ENCODE measurements around the gene LRP8. TPM values are rescaled to one million over a fixed set of nuclear protein-coding genes. Genes with fewer than 3 reads are reported as not detected.

Gene LRP8
- total and polyA plus RNA-seq, 4 donors, result 0.15 to 0.75 (median 0.29) TPM

DNA sequence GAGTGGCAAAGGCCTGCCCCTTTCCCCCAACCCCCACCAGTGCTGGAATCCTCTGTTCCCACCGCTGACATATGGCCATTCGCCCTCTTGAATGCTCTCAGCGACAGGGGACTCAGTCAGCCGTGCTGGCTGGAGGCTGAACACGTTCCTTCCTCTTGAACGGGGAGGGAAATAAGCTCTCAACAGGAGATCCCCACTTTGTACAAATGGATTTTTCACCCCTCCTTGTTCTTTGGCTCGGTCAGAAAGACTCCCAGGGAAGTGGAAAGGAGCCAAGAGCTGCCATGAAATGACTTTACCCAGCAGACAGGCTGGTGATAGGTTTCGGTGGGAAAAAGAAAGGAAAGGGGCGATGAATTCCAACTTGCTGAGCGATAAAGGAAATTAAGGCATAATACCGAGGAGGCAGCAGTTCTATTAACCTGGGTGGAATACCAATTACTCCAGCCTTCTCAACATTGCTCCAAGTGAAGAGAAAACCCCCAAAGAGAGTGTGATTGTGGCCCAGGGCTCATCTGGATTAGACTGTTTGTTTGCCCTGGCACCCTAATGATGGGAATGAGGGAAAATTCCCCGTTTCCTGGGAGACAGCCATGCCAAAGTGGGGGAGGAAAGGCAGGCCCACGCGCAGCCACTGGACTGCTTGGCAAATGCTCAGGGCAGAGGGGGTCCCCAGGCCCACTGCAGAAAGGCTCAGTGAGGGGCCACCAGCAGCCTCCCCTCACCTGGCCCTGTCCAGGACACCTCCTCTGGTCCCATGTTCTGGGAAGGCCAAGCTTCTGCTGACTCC is 23.9 kb downstream of the LRP8 start:
- Histone ChIP-seq H3K36me3 (ENCODE audit: control insufficient read depth in 4 of 4, insufficient read depth in 3 of 4, low read depth in 1 of 4, low read length in 3 of 4) (no peaks in the 10 kb centered on the region), H3K4me1 (ENCODE audit: control insufficient read depth in 4 of 4, insufficient read depth in 4 of 4, low read length in 3 of 4) (no peaks in the 10 kb centered on the region), H3K27ac (ENCODE audit: low read depth in 1 of 2, low read length in 2 of 2) (no peak overlapping the region), H3K4me3 (ENCODE audit: low read depth in 1 of 3, low read length in 3 of 3) (no peak overlapping the region), H3K9me3 (ENCODE audit: control insufficient read depth in 4 of 4, low read length in 3 of 4) (no peaks in the 10 kb centered on the region), H3K27me3 (ENCODE audit: control insufficient read depth in 4 of 4, insufficient read depth in 4 of 4, low read length in 3 of 4) (no peaks in the 10 kb centered on the region), H3K9ac (ENCODE audit: low read depth in 1 of 2, low read length in 2 of 2) (no peak overlapping the region)
- TF ChIP-seq NR2F2 (IDR thresholded peaks at IDR 0.05), result no peak
- no peak for TF ChIP-seq RXRA (IDR thresholded peaks at IDR 0.05)
- TF ChIP-seq JUND (IDR thresholded peaks at IDR 0.05), result no peak
- TF ChIP-seq TAF1 (conservative IDR thresholded peaks at IDR 0.05), result no peak
- TF ChIP-seq, protein P1, sequence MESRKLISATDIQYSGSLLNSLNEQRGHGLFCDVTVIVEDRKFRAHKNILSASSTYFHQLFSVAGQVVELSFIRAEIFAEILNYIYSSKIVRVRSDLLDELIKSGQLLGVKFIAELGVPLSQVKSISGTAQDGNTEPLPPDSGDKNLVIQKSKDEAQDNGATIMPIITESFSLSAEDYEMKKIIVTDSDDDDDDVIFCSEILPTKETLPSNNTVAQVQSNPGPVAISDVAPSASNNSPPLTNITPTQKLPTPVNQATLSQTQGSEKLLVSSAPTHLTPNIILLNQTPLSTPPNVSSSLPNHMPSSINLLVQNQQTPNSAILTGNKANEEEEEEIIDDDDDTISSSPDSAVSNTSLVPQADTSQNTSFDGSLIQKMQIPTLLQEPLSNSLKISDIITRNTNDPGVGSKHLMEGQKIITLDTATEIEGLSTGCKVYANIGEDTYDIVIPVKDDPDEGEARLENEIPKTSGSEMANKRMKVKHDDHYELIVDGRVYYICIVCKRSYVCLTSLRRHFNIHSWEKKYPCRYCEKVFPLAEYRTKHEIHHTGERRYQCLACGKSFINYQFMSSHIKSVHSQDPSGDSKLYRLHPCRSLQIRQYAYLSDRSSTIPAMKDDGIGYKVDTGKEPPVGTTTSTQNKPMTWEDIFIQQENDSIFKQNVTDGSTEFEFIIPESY (IDR thresholded peaks at IDR 0.05), result no peak
- no peak for TF ChIP-seq HNF4A (conservative IDR thresholded peaks at IDR 0.05)
- TF ChIP-seq HNF4G (IDR thresholded peaks at IDR 0.05), result no peak
- TF ChIP-seq ATF3 (IDR thresholded peaks at IDR 0.05), result no peak
- TF ChIP-seq FOXA1 (IDR thresholded peaks at IDR 0.05), result no peak
- TF ChIP-seq SP1 (IDR thresholded peaks at IDR 0.05), result no peak
- no peak for TF ChIP-seq EGR1 (IDR thresholded peaks at IDR 0.05; ENCODE audit: low read depth in 2 of 2)
- no peak for TF ChIP-seq FOXA2 (IDR thresholded peaks at IDR 0.05)
- TF ChIP-seq GABPA (IDR thresholded peaks at IDR 0.05 in 1 of 2, conservative IDR thresholded peaks at IDR 0.05 in 1 of 2), result no peak
- TF ChIP-seq, protein P2, sequence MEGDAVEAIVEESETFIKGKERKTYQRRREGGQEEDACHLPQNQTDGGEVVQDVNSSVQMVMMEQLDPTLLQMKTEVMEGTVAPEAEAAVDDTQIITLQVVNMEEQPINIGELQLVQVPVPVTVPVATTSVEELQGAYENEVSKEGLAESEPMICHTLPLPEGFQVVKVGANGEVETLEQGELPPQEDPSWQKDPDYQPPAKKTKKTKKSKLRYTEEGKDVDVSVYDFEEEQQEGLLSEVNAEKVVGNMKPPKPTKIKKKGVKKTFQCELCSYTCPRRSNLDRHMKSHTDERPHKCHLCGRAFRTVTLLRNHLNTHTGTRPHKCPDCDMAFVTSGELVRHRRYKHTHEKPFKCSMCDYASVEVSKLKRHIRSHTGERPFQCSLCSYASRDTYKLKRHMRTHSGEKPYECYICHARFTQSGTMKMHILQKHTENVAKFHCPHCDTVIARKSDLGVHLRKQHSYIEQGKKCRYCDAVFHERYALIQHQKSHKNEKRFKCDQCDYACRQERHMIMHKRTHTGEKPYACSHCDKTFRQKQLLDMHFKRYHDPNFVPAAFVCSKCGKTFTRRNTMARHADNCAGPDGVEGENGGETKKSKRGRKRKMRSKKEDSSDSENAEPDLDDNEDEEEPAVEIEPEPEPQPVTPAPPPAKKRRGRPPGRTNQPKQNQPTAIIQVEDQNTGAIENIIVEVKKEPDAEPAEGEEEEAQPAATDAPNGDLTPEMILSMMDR (IDR thresholded peaks at IDR 0.05; ENCODE audit: low read depth, low read length, missing input control), result no peak
- TF ChIP-seq RAD21 (IDR thresholded peaks at IDR 0.05), result no peak
- DNase-seq (ENCODE audit: low spot score), result no peak
- 88% methylated on average over 14 of the region's 14 CpGs for WGBS

- H3K4me1 ChIP-seq (ENCODE audit: control insufficient read depth in 4 of 4, insufficient read depth in 4 of 4, low read length in 3 of 4), result no peaks in the 10 kb centered on the region
- no peaks in the 10 kb centered on the region for H3K36me3 ChIP-seq (ENCODE audit: control insufficient read depth in 4 of 4, insufficient read depth in 3 of 4, low read depth in 1 of 4, low read length in 3 of 4)
- WGBS, result 90% methylated on average over 7 of the region's 7 CpGs
- no peaks in the 10 kb centered on the region for H3K27me3 ChIP-seq (ENCODE audit: control insufficient read depth in 4 of 4, insufficient read depth in 4 of 4, low read length in 3 of 4)
- H3K9me3 ChIP-seq (ENCODE audit: control insufficient read depth in 4 of 4, low read length in 3 of 4), result no peaks in the 10 kb centered on the region
- no peak overlapping the region for H3K4me3 ChIP-seq (ENCODE audit: low read depth in 1 of 3, low read length in 3 of 3)
- no peak overlapping the region for H3K9ac ChIP-seq (ENCODE audit: low read depth in 1 of 2, low read length in 2 of 2)
- H3K27ac ChIP-seq (ENCODE audit: low read depth in 1 of 2, low read length in 2 of 2), result no peak overlapping the region
- no peak for DNase-seq (ENCODE audit: low spot score)
- TF ChIP-seq RXRA (IDR thresholded peaks at IDR 0.05) (no peak), TAF1 (conservative IDR thresholded peaks at IDR 0.05) (no peak), SP1 (IDR thresholded peaks at IDR 0.05) (no peak), ATF3 (IDR thresholded peaks at IDR 0.05) (no peak), RAD21 (IDR thresholded peaks at IDR 0.05) (no peak), FOXA2 (IDR thresholded peaks at IDR 0.05) (no peak), NR2F2 (IDR thresholded peaks at IDR 0.05) (no peak), YY1 (IDR thresholded peaks at IDR 0.05) (no peak), GABPA (IDR thresholded peaks at IDR 0.05 in 1 of 2, conservative IDR thresholded peaks at IDR 0.05 in 1 of 2) (no peak), HNF4A (conservative IDR thresholded peaks at IDR 0.05) (no peak), JUND (IDR thresholded peaks at IDR 0.05) (no peak), HNF4G (IDR thresholded peaks at IDR 0.05) (no peak), EGR1 (IDR thresholded peaks at IDR 0.05; ENCODE audit: low read depth in 2 of 2) (no peak), FOXA1 (IDR thresholded peaks at IDR 0.05) (no peak)
- TF ChIP-seq, protein P3, sequence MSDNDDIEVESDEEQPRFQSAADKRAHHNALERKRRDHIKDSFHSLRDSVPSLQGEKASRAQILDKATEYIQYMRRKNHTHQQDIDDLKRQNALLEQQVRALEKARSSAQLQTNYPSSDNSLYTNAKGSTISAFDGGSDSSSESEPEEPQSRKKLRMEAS (IDR thresholded peaks at IDR 0.05), result no peak
- TF ChIP-seq, protein P2 (IDR thresholded peaks at IDR 0.05; ENCODE audit: low read depth, low read length, missing input control), result no peak
- TF ChIP-seq, protein P1 (IDR thresholded peaks at IDR 0.05), result no peak
Measured at GRCh38 chr1:53303243-53303642, 24.6 kb downstream of the LRP8 start.
